ENCODE results near the gene UIMC1.

DNA sequence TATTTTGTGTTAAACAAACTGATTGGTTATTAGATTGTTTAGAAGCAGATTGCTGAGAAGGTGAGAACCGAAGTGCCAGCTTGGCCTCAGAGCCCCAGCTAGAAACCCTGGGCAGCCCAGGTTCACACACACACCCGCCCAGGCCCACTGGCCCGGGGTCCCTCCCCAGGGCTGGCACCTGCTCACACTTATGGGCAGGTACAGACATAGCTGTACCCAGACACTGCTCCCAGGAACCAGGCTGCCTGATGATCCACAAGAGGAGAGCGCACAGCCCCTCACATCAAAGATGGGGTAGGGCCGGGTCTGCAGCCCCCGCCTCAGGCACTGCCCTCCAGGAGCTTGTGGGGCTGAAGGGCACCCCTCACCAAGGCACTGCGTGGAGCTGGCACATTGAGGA, 140.6 kb downstream of the UIMC1 start:
- TF ChIP-seq, protein P1, sequence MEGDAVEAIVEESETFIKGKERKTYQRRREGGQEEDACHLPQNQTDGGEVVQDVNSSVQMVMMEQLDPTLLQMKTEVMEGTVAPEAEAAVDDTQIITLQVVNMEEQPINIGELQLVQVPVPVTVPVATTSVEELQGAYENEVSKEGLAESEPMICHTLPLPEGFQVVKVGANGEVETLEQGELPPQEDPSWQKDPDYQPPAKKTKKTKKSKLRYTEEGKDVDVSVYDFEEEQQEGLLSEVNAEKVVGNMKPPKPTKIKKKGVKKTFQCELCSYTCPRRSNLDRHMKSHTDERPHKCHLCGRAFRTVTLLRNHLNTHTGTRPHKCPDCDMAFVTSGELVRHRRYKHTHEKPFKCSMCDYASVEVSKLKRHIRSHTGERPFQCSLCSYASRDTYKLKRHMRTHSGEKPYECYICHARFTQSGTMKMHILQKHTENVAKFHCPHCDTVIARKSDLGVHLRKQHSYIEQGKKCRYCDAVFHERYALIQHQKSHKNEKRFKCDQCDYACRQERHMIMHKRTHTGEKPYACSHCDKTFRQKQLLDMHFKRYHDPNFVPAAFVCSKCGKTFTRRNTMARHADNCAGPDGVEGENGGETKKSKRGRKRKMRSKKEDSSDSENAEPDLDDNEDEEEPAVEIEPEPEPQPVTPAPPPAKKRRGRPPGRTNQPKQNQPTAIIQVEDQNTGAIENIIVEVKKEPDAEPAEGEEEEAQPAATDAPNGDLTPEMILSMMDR (IDR thresholded peaks at IDR 0.05): no peak
- TF ChIP-seq EZH2phosphoT487 (IDR thresholded peaks at IDR 0.05) (no peak), EZH2 (IDR thresholded peaks at IDR 0.05) (no peak)
